ENCODE data around the gene LCLAT1.

DNA sequence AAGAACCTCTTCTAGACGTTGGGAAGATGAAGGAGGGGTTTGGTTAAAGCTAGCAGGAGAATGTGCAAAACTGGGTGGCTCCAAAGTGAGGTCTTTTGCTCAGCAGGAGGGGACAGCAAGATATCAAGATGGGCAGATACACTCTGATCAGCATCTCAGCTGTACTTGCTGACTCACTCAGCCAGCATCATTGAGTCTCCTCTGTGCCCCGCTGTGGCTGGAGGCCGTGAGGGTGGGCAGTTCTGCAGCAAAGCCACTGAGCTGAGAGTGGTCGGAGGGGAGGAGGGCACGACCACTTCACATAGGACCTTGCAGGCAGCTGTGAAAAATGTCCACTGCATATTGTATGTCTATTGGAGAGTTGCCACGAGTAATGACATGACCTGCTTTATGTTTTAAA is 208.2 kb downstream of the LCLAT1 start:
- TF ChIP-seq, protein P1, sequence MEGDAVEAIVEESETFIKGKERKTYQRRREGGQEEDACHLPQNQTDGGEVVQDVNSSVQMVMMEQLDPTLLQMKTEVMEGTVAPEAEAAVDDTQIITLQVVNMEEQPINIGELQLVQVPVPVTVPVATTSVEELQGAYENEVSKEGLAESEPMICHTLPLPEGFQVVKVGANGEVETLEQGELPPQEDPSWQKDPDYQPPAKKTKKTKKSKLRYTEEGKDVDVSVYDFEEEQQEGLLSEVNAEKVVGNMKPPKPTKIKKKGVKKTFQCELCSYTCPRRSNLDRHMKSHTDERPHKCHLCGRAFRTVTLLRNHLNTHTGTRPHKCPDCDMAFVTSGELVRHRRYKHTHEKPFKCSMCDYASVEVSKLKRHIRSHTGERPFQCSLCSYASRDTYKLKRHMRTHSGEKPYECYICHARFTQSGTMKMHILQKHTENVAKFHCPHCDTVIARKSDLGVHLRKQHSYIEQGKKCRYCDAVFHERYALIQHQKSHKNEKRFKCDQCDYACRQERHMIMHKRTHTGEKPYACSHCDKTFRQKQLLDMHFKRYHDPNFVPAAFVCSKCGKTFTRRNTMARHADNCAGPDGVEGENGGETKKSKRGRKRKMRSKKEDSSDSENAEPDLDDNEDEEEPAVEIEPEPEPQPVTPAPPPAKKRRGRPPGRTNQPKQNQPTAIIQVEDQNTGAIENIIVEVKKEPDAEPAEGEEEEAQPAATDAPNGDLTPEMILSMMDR (IDR thresholded peaks at IDR 0.05): no peak
- no peak for TF ChIP-seq EZH2 (IDR thresholded peaks at IDR 0.05; ENCODE audit: borderline replicate concordance, insufficient read depth, low read depth, low read length, poor library complexity, severe bottlenecking)

Measured in B cell (primary cell).